Activated CD8-positive, alpha-beta T cell treated with anti-CD3 and anti-CD28 coated beads, Interleukin-2, amount 10 ng/mL, durations not matched to agents 7 days and 5 days (primary cell): ENCODE results near the gene ST8SIA6. TPM values are rescaled to one million over a fixed set of nuclear protein-coding genes. Genes with fewer than 3 reads are reported as not detected.

Source experiments
- ATAC-seq: fragments of 150-1000 bp; cut with Tn5 transposase; one replicate; pipeline ENCODE4 v1.10.0; 2021; ENCODE audit warnings: moderate library complexity
- CTCF ChIA-PET: fragments of 350-600 bp; sonication (Branson Sonifier 250); formaldehyde crosslinking; loops from one replicate; lab custom pipeline; 2021; ENCODE audit warnings: antibody characterized with exemption; lab: Charles Lee
- POLR2A ChIA-PET: fragments of 350-600 bp; sonication (Branson Sonifier 250); formaldehyde crosslinking; loops from one replicate; lab custom pipeline; 2021; ENCODE audit warnings: antibody characterized with exemption; lab: Charles Lee
- DNase-seq: peaks from one replicate; pipeline ENCODE4 v3.0.0-alpha.2; 2020
- H3K27ac Mint-ChIP-seq: one replicate; pipeline ENCODE4 v1.8.0; 2021; ENCODE audit warnings: mild to moderate bottlenecking, mixed read lengths
- H3K27me3 Mint-ChIP-seq: one replicate; pipeline ENCODE4 v1.8.0; 2021; ENCODE audit warnings: low read depth, mixed read lengths
- H3K36me3 Mint-ChIP-seq: one replicate; pipeline ENCODE4 v1.8.0; 2021; ENCODE audit warnings: low read depth, mixed read lengths
- H3K4me1 Mint-ChIP-seq: one replicate; pipeline ENCODE4 v1.8.0; 2021; ENCODE audit warnings: low read depth, mixed read lengths
- H3K4me3 Mint-ChIP-seq: one replicate; pipeline ENCODE4 v1.8.0; 2021; ENCODE audit warnings: mild to moderate bottlenecking, mixed read lengths
- H3K9me3 Mint-ChIP-seq: one replicate; pipeline ENCODE4 v1.8.0; 2022; ENCODE audit warnings: mixed read lengths; ENCODE audit not compliant: insufficient read depth
- total RNA-seq, 2 experiments: library from RNA; stranded (reverse); gene quantifications; one replicate each; pipeline ENCODE4 v1.2.3, GENCODE V29; 2021

The ST8SIA6 gene
- total RNA-seq, 2 experiments from 2014 or later, result not detected

DNA sequence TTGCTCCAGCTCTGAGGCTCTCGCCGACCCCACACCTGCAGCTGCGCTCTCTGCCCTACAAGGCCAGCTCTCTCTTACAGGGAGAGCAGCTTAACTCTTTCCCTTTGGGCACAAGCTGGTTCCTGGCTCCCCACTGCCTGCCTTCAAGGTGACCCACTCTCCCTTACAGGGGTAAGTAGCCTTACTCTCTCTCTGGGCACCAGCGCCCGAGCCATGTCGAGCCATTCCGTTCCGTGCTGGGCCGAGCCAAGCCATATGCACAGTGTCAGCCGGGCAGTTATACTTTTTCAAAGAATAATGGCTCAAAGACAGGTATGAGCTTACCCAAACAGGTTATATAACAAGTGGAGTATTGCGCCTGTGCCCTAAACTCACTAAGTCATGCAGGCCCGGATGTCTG lies 181.7 kb downstream of the ST8SIA6 start:
- no peak for DNase-seq
- peaks cover 6% of the 10 kb centered on the region for H3K27me3 Mint-ChIP-seq
- peaks cover 4% of the 10 kb centered on the region for H3K9me3 Mint-ChIP-seq
- no peak overlapping the region for H3K27ac Mint-ChIP-seq
- no peaks in the 10 kb centered on the region for H3K4me1 Mint-ChIP-seq
- POLR2A ChIA-PET, result no interaction called here
- no peak for ATAC-seq
- H3K4me3 Mint-ChIP-seq, result no peak overlapping the region
- H3K36me3 Mint-ChIP-seq, result no peaks in the 10 kb centered on the region
- CTCF ChIA-PET, result no interaction called here

Other genes starting within 250 kb of the ST8SIA6 start
- 1,000 to 10,000 TPM; 2,550 to 2,568 TPM for gene VIM, start 226.4 kb downstream of the ST8SIA6 start, total RNA-seq
- gene HACD1, start 162.8 kb upstream of the ST8SIA6 start, total RNA-seq, result 1 to 10 TPM in 1 of 2 experiments, under 1 TPM in 1; 0.40 to 1.1 TPM
- gene STAM, start 189.6 kb upstream of the ST8SIA6 start, total RNA-seq, result 10 to 100 TPM; 20.8 to 21.9 TPM